ENCODE results near the gene DRD4. TPM values are rescaled to one million over a fixed set of nuclear protein-coding genes. Genes with fewer than 3 reads are reported as not detected.

DRD4 gene
- total and polyA plus RNA-seq, 2 of the 8 experiments (the other 6 are each of a cell fraction or from before 2014, with no cell fraction given) = 3.4 to 4.9 TPM

GRCh38 chr11:645536-645935 is 8.5 kb downstream of the DRD4 start:
- DNase-seq (ENCODE audit: low read depth in 1 of 2, low spot score in 2 of 2) (no peak), FAIRE-seq (no peak)
- H2BK20ac ChIP-seq (ENCODE audit: low read length) = no peak overlapping the region
- H3K27ac ChIP-seq (ENCODE audit: low read depth, low read length) = no peak overlapping the region
- H2BK15ac ChIP-seq (ENCODE audit: low read length) = no peak overlapping the region
- H4K8ac ChIP-seq (ENCODE audit: extremely low read depth, insufficient read depth, low read length) = no peak overlapping the region
- H3K18ac ChIP-seq (ENCODE audit: extremely low read depth, low read length) = no peak overlapping the region
- H3K14ac ChIP-seq (ENCODE audit: insufficient read length) = no peak overlapping the region
- no peak overlapping the region for H2AK5ac ChIP-seq (ENCODE audit: low read depth, low read length)
- no peaks in the 10 kb centered on the region; a peak in 1 of 4 replicates for H3K9me3 ChIP-seq (ENCODE audit: insufficient read depth in 2 of 2, low read depth in 1 of 2, low read length in 1 of 2)
- POLR2A ChIA-PET (ENCODE audit: partially characterized antibody) = interaction anchor here (1.4 to 4.2 kb wide), 2 partner anchors 10 to 48 kb away, joined by 3 to 19 read pairs; no protein-coding TSS in a partner anchor
- peaks cover 0 to 6% (median 2%) of the 10 kb centered on the region in 4 experiments; a peak in 5 of 7 replicates for H3K4me1 ChIP-seq (replicated peaks in 1 of 4; ENCODE audit: control insufficient read depth in 3 of 4, insufficient read depth in 4 of 4, low read length in 3 of 4)
- no peak overlapping the region for H3K4ac ChIP-seq (replicated peaks; ENCODE audit: insufficient read length, low read depth, low read length)
- no peak overlapping the region for H4K5ac ChIP-seq (ENCODE audit: insufficient read length, low read depth, low read length)
- no peaks in the 10 kb centered on the region for H3K79me1 ChIP-seq (ENCODE audit: low read depth, low read length)
- H3K79me2 ChIP-seq (ENCODE audit: control insufficient read depth in 1 of 2, insufficient read depth in 2 of 2, low read length in 2 of 2) = no peaks in the 10 kb centered on the region
- peaks cover 0 to 3% (median under 1%) of the 10 kb centered on the region in 4 experiments; a peak in 1 of 8 replicates for H3K36me3 ChIP-seq (ENCODE audit: control insufficient read depth in 2 of 4, insufficient read depth in 4 of 4, low read length in 3 of 4)
- peaks cover 0 to 3% (median 1%) of the 10 kb centered on the region in 4 experiments; a peak in 5 of 7 replicates for H3K27me3 ChIP-seq (replicated peaks in 1 of 4; ENCODE audit: control insufficient read depth in 3 of 4, extremely low read depth in 1 of 4, insufficient read depth in 3 of 4, low read length in 3 of 4)
- H2BK12ac ChIP-seq (ENCODE audit: low read depth, low read length) = no peak overlapping the region
- H2BK120ac ChIP-seq (replicated peaks; ENCODE audit: low read depth, low read length) = no peak overlapping the region
- no peak overlapping the region for H3K4me2 ChIP-seq (ENCODE audit: insufficient read depth in 1 of 2, low read depth in 2 of 2, low read length in 2 of 2)
- peaks cover 0 to 4% of the 10 kb centered on the region in 2 experiments for H4K20me1 ChIP-seq (replicated peaks in 1 of 2; ENCODE audit: control insufficient read depth in 1 of 2, insufficient read depth in 2 of 2, low read length in 2 of 2)
- 79% methylated on average over 16 of the region's 16 CpGs; no CpG with 5 or more reads in 1 of the 2 experiments for WGBS, 2 experiments (ENCODE audit: extremely low coverage in 1 of 2, insufficient coverage in 1 of 2, insufficient read length in 1 of 2, insufficient replicate concordance in 2 of 2, low coverage in 1 of 2, low lambda C conversion rate in 2 of 2, missing lambda C conversion rate in 1 of 2)
- CTCF ChIA-PET (ENCODE audit: partially characterized antibody) = interaction anchor here (0.6 to 1.1 kb wide), 3 partner anchors 8 to 86 kb away, joined by 3 read pairs; partner anchors contain the start of gene DRD4
- no peak overlapping the region for H3K4me3 ChIP-seq (ENCODE audit: extremely low read depth in 1 of 4, insufficient read depth in 2 of 4, low read depth in 3 of 4, low read length in 4 of 4)
- H4K91ac ChIP-seq (replicated peaks; ENCODE audit: insufficient read length, low read length) = no peak overlapping the region
- no peak overlapping the region for H3K23ac ChIP-seq (ENCODE audit: insufficient read length)
- H3K9ac ChIP-seq (replicated peaks in 1 of 4; ENCODE audit: extremely low read depth in 1 of 4, low read depth in 3 of 4, low read length in 3 of 4) = no peak overlapping the region
- no peaks in the 10 kb centered on the region for H3K23me2 ChIP-seq (ENCODE audit: low read depth, low read length)
- no peak overlapping the region for H2AFZ ChIP-seq (ENCODE audit: low read length)
- no peak for TF ChIP-seq POLR2AphosphoS5 (IDR thresholded peaks at IDR 0.05; ENCODE audit: low read depth, low read length)
- TF ChIP-seq NANOG (IDR thresholded peaks at IDR 0.05; ENCODE audit: insufficient read depth, low read depth, low read length, poor library complexity, severe bottlenecking) = no peak
- no peak for TF ChIP-seq TCF12 (IDR thresholded peaks at IDR 0.05; ENCODE audit: low read depth, low read length)
- TF ChIP-seq EZH2 (IDR thresholded peaks at IDR 0.05; ENCODE audit: low read depth, low read length, severe bottlenecking) = no peak
- no peak for TF ChIP-seq JUN (IDR thresholded peaks at IDR 0.05; ENCODE audit: low read depth, low read length)
- TF ChIP-seq SAP30 (IDR thresholded peaks at IDR 0.05; ENCODE audit: insufficient read depth, insufficient replicate concordance, low read length) = no peak
- TF ChIP-seq POLR2A (IDR thresholded peaks at IDR 0.05; ENCODE audit: control extremely low read depth in 1 of 2, low read depth in 2 of 2, low read length in 2 of 2) = no peak
- TF ChIP-seq BACH1 (IDR thresholded peaks at IDR 0.05; ENCODE audit: low read length) = no peak
- TF ChIP-seq CEBPB (IDR thresholded peaks at IDR 0.05; ENCODE audit: low read depth, low read length) = no peak
- TF ChIP-seq RNF2 (IDR thresholded peaks at IDR 0.05; ENCODE audit: borderline replicate concordance, low read depth, low read length, missing control alignments, poor library complexity, severe bottlenecking) = no peak
- no peak for TF ChIP-seq RBBP5 (IDR thresholded peaks at IDR 0.05; ENCODE audit: borderline replicate concordance, low read depth, low read length)
- no peak overlapping the region for H2BK5ac ChIP-seq (ENCODE audit: low read depth, low read length)
- no peak overlapping the region for H3K56ac ChIP-seq (replicated peaks; ENCODE audit: insufficient read length, low read depth, low read length)

Measured in H1 (cell line).